AG09309 (cell line): ENCODE measurements around the gene NOD1.

ENCODE experiments used
- DNase-seq: peaks from one replicate; pipeline ENCODE4 v3.0.0-alpha.2; 2010; ENCODE audit warnings: low read depth
- H3K4me3 ChIP-seq: 2 replicates; pipeline ENCODE4 v1.5.1; 2011; ENCODE audit warnings: mild to moderate bottlenecking, low read depth, low read length, moderate library complexity; ENCODE audit not compliant: control insufficient read depth
- CTCF ChIP-seq: IDR thresholded peaks from 2 replicates; pipeline ENCODE4 v1.5.1; 2011; ENCODE audit warnings: mild to moderate bottlenecking, low read depth, low read length, inconsistent platforms; ENCODE audit not compliant: insufficient read depth, control insufficient read depth; ENCODE audit errors: missing control alignments

The NOD1 gene

GRCh38 chr7:30521532-30521931, 42.9 kb upstream of the NOD1 start:
- H3K4me3 ChIP-seq: no peak overlapping the region
- TF ChIP-seq CTCF: no peak
- no peak for DNase-seq

GRCh38 chr7:30519122-30519521, 40.5 kb upstream of the NOD1 start:
- DNase-seq: no peak
- no peak for TF ChIP-seq CTCF
- H3K4me3 ChIP-seq: no peak overlapping the region

- H3K4me3 ChIP-seq: no peak overlapping the region
- DNase-seq: no peak
- TF ChIP-seq CTCF: no peak
These were observed 37.2 kb upstream of the NOD1 start for GRCh38 chr7:30515761-30516160.

GRCh38 chr7:30514776-30515175, 36.2 kb upstream of the NOD1 start:
- TF ChIP-seq CTCF: no peak
- no peak for DNase-seq
- H3K4me3 ChIP-seq: no peak overlapping the region

- no peak overlapping the region for H3K4me3 ChIP-seq
- no peak for TF ChIP-seq CTCF
- DNase-seq: no peak
These were observed 35.6 kb upstream of the NOD1 start for GRCh38 chr7:30514177-30514576.

- TF ChIP-seq CTCF: no peak
- no peak for DNase-seq
- no peak overlapping the region for H3K4me3 ChIP-seq
These were observed 35.2 kb upstream of the NOD1 start for GRCh38 chr7:30513762-30514161.
